ENCODE results near the gene LAMP5.

LAMP5 gene

GRCh38 chr20:9514461-9515213 is at the start of gene LAMP5:
TSS of gene LAMP5 (plus strand) at chr20:9514590. CDS start at chr20:9514853, 263 bp downstream.
- no peak within 1 kb of the TSS for H3K4me3 ChIP-seq (ENCODE audit: low read length)
- no peak for TF ChIP-seq CTCF (IDR thresholded peaks at IDR 0.05; ENCODE audit: insufficient read depth, low read depth, low read length, missing control alignments)
- DNase-seq (ENCODE audit: low read depth) = peak; percentile 39

GRCh38 chr20:9467995-9468394 is 46.4 kb upstream of the LAMP5 start:
- H3K4me3 ChIP-seq (ENCODE audit: low read length) = no peak overlapping the region
- peak; percentile 43 for TF ChIP-seq CTCF (IDR thresholded peaks at IDR 0.05; ENCODE audit: insufficient read depth, low read depth, low read length, missing control alignments)
- DNase-seq (ENCODE audit: low read depth) = no peak

GRCh38 chr20:9474835-9475415 is 39.5 kb upstream of the LAMP5 start:
- DNase-seq (ENCODE audit: low read depth) = peak; percentile 17

GRCh38 chr20:9475456-9475855 is 38.9 kb upstream of the LAMP5 start:
- DNase-seq (ENCODE audit: low read depth) = no peak
- no peak overlapping the region for H3K4me3 ChIP-seq (ENCODE audit: low read length)
- no peak for TF ChIP-seq CTCF (IDR thresholded peaks at IDR 0.05; ENCODE audit: insufficient read depth, low read depth, low read length, missing control alignments)

More at GRCh38 chr20:9474835-9475415, 39.5 kb upstream of the LAMP5 start:
- no peak overlapping the region for H3K4me3 ChIP-seq (ENCODE audit: low read length)
- TF ChIP-seq CTCF (IDR thresholded peaks at IDR 0.05; ENCODE audit: insufficient read depth, low read depth, low read length, missing control alignments) = no peak

GRCh38 chr20:9476174-9476573 is 38.2 kb upstream of the LAMP5 start:
- no peak for DNase-seq (ENCODE audit: low read depth)
- no peak for TF ChIP-seq CTCF (IDR thresholded peaks at IDR 0.05; ENCODE audit: insufficient read depth, low read depth, low read length, missing control alignments)
- H3K4me3 ChIP-seq (ENCODE audit: low read length) = no peak overlapping the region

GRCh38 chr20:9476637-9477036 is 37.8 kb upstream of the LAMP5 start:
- no peak for DNase-seq (ENCODE audit: low read depth)
- H3K4me3 ChIP-seq (ENCODE audit: low read length) = no peak overlapping the region
- TF ChIP-seq CTCF (IDR thresholded peaks at IDR 0.05; ENCODE audit: insufficient read depth, low read depth, low read length, missing control alignments) = no peak
